Activated naive CD8-positive, alpha-beta T cell (primary cell): ENCODE results near the gene ENDOV.

Experiments
- H3K27ac Mint-ChIP-seq: one replicate; pipeline ENCODE4 v1.8.0; 2021; ENCODE audit warnings: mixed read lengths
- H3K27me3 Mint-ChIP-seq: one replicate; pipeline ENCODE4 v1.8.0; 2021; ENCODE audit warnings: mixed read lengths
- H3K36me3 Mint-ChIP-seq: one replicate; pipeline ENCODE4 v1.8.0; 2021; ENCODE audit warnings: mixed read lengths
- H3K4me1 Mint-ChIP-seq: one replicate; pipeline ENCODE4 v1.8.0; 2021; ENCODE audit warnings: low read depth, mixed read lengths
- H3K4me3 Mint-ChIP-seq: one replicate; pipeline ENCODE4 v1.8.0; 2021; ENCODE audit warnings: mild to moderate bottlenecking, mixed read lengths
- H3K9me3 Mint-ChIP-seq: one replicate; pipeline ENCODE4 v1.8.0; 2021; ENCODE audit warnings: low read depth, mixed read lengths

Gene ENDOV

GRCh38 chr17:80382446-80382845, 32.5 kb upstream of the ENDOV start:
- H3K9me3 Mint-ChIP-seq, result no peaks in the 10 kb centered on the region
- peaks cover 5% of the 10 kb centered on the region for H3K4me1 Mint-ChIP-seq
- no peaks in the 10 kb centered on the region for H3K27me3 Mint-ChIP-seq
- H3K27ac Mint-ChIP-seq, result peak overlapping the region; percentile 34
- peaks cover 2% of the 10 kb centered on the region for H3K36me3 Mint-ChIP-seq
- H3K4me3 Mint-ChIP-seq, result no peak overlapping the region

- Mint-ChIP-seq H3K27ac (peak overlapping the region; percentile 7), H3K4me1 (peaks cover 5% of the 10 kb centered on the region), H3K9me3 (no peaks in the 10 kb centered on the region), H3K4me3 (no peak overlapping the region), H3K27me3 (no peaks in the 10 kb centered on the region), H3K36me3 (no peaks in the 10 kb centered on the region)
These were observed 32.0 kb upstream of the ENDOV start for GRCh38 chr17:80382956-80383355.

- Mint-ChIP-seq H3K36me3 (no peaks in the 10 kb centered on the region), H3K9me3 (no peaks in the 10 kb centered on the region), H3K4me1 (peaks cover 5% of the 10 kb centered on the region), H3K27me3 (no peaks in the 10 kb centered on the region), H3K27ac (peak overlapping the region; percentile 83), H3K4me3 (no peak overlapping the region)
These were observed 30.6 kb upstream of the ENDOV start for GRCh38 chr17:80384078-80384960.

GRCh38 chr17:80385046-80385445, 29.9 kb upstream of the ENDOV start:
- no peaks in the 10 kb centered on the region for H3K36me3 Mint-ChIP-seq
- H3K9me3 Mint-ChIP-seq, result no peaks in the 10 kb centered on the region
- no peak overlapping the region for H3K4me3 Mint-ChIP-seq
- no peaks in the 10 kb centered on the region for H3K27me3 Mint-ChIP-seq
- H3K4me1 Mint-ChIP-seq, result peaks cover 5% of the 10 kb centered on the region
- no peak overlapping the region for H3K27ac Mint-ChIP-seq

GRCh38 chr17:80386341-80386740, 28.6 kb upstream of the ENDOV start:
- Mint-ChIP-seq H3K27ac (no peak overlapping the region), H3K27me3 (no peaks in the 10 kb centered on the region), H3K9me3 (no peaks in the 10 kb centered on the region), H3K36me3 (no peaks in the 10 kb centered on the region), H3K4me3 (no peak overlapping the region), H3K4me1 (peaks cover 5% of the 10 kb centered on the region)

GRCh38 chr17:80387071-80387470, 27.9 kb upstream of the ENDOV start:
- no peaks in the 10 kb centered on the region for H3K27me3 Mint-ChIP-seq
- H3K9me3 Mint-ChIP-seq, result no peaks in the 10 kb centered on the region
- H3K4me3 Mint-ChIP-seq, result no peak overlapping the region
- peaks cover 2% of the 10 kb centered on the region for H3K36me3 Mint-ChIP-seq
- H3K4me1 Mint-ChIP-seq, result peaks cover 5% of the 10 kb centered on the region
- no peak overlapping the region for H3K27ac Mint-ChIP-seq

- Mint-ChIP-seq H3K36me3 (peaks cover 4% of the 10 kb centered on the region), H3K4me3 (no peak overlapping the region), H3K27ac (no peak overlapping the region), H3K9me3 (no peaks in the 10 kb centered on the region), H3K4me1 (peaks cover 5% of the 10 kb centered on the region), H3K27me3 (no peaks in the 10 kb centered on the region)
These were observed 26.8 kb upstream of the ENDOV start for GRCh38 chr17:80388175-80388574.

- Mint-ChIP-seq H3K9me3 (no peaks in the 10 kb centered on the region), H3K4me3 (no peak overlapping the region), H3K27me3 (no peaks in the 10 kb centered on the region), H3K27ac (no peak overlapping the region), H3K4me1 (peaks cover 3% of the 10 kb centered on the region), H3K36me3 (peaks cover 4% of the 10 kb centered on the region)
These were observed 26.4 kb upstream of the ENDOV start for GRCh38 chr17:80388601-80389000.

GRCh38 chr17:80389011-80389995, 25.7 kb upstream of the ENDOV start:
- Mint-ChIP-seq H3K36me3 (peaks cover 4% of the 10 kb centered on the region), H3K9me3 (no peaks in the 10 kb centered on the region), H3K27ac (no peak overlapping the region), H3K4me3 (no peak overlapping the region), H3K4me1 (no peaks in the 10 kb centered on the region), H3K27me3 (no peaks in the 10 kb centered on the region)

GRCh38 chr17:80393241-80393890, 21.6 kb upstream of the ENDOV start:
- peaks cover 5% of the 10 kb centered on the region for H3K4me1 Mint-ChIP-seq
- H3K36me3 Mint-ChIP-seq, result peaks cover 4% of the 10 kb centered on the region
- H3K4me3 Mint-ChIP-seq, result no peak overlapping the region
- no peaks in the 10 kb centered on the region for H3K27me3 Mint-ChIP-seq
- no peak overlapping the region for H3K27ac Mint-ChIP-seq
- H3K9me3 Mint-ChIP-seq, result no peaks in the 10 kb centered on the region

- Mint-ChIP-seq H3K9me3 (no peaks in the 10 kb centered on the region), H3K36me3 (peaks cover 4% of the 10 kb centered on the region), H3K27ac (no peak overlapping the region), H3K4me1 (peaks cover 5% of the 10 kb centered on the region), H3K4me3 (no peak overlapping the region), H3K27me3 (no peaks in the 10 kb centered on the region)
These were observed 21.0 kb upstream of the ENDOV start for GRCh38 chr17:80393961-80394360.

- peaks cover 4% of the 10 kb centered on the region for H3K36me3 Mint-ChIP-seq
- H3K4me1 Mint-ChIP-seq, result peaks cover 5% of the 10 kb centered on the region
- H3K9me3 Mint-ChIP-seq, result no peaks in the 10 kb centered on the region
- peak overlapping the region; percentile 5 for H3K27ac Mint-ChIP-seq
- no peaks in the 10 kb centered on the region for H3K27me3 Mint-ChIP-seq
- no peak overlapping the region for H3K4me3 Mint-ChIP-seq
These were observed 20.2 kb upstream of the ENDOV start for GRCh38 chr17:80394629-80395216.

GRCh38 chr17:80395402-80396151, 19.4 kb upstream of the ENDOV start:
- H3K4me3 Mint-ChIP-seq, result no peak overlapping the region
- peaks cover 4% of the 10 kb centered on the region for H3K36me3 Mint-ChIP-seq
- peaks cover 5% of the 10 kb centered on the region for H3K4me1 Mint-ChIP-seq
- no peaks in the 10 kb centered on the region for H3K27me3 Mint-ChIP-seq
- no peaks in the 10 kb centered on the region for H3K9me3 Mint-ChIP-seq
- H3K27ac Mint-ChIP-seq, result peak overlapping the region; percentile 72
